Measurements from ENCODE around the gene OXT.
A peak's percentile ranks its signal among the peaks of the same experiment; 100 is the strongest.
"Not testable (repeated sequence)": the region's sequence is repeated elsewhere in the genome, so short reads cannot be mapped to it uniquely, and the experiment has no call there.

OXT gene
- total RNA-seq: 0.56 reads per million

- DNase-seq: peak; percentile 65
Observed at GRCh38 chr20:3071610-3072529, at the start of gene OXT. OXT (plus strand) TSS chr20:3071620; CDS start chr20:3071656, 36 bp downstream.

- DNase-seq: no peak
Observed at GRCh38 chr20:3021777-3022176, 49.6 kb upstream of the OXT start.

GRCh38 chr20:3022559-3023490 is 48.6 kb upstream of the OXT start:
- DNase-seq: not testable (repeated sequence)

- DNase-seq: no peak
Observed at GRCh38 chr20:3027987-3028386, 43.4 kb upstream of the OXT start.

- DNase-seq: no peak
Observed at GRCh38 chr20:3031524-3032147, 39.8 kb upstream of the OXT start.

GRCh38 chr20:3032624-3033023 is 38.8 kb upstream of the OXT start:
- DNase-seq: no peak

- no peak for DNase-seq
Observed at GRCh38 chr20:3037654-3038053, 33.8 kb upstream of the OXT start.

- no peak for DNase-seq
Observed at GRCh38 chr20:3038454-3038853, 33.0 kb upstream of the OXT start.

- no peak for DNase-seq
Observed at GRCh38 chr20:3039426-3039825, 32.0 kb upstream of the OXT start.

GRCh38 chr20:3040086-3040485 is 31.3 kb upstream of the OXT start:
- no peak for DNase-seq

- DNase-seq: no peak
Observed at GRCh38 chr20:3041854-3042409, 29.5 kb upstream of the OXT start.

- no peak for DNase-seq
Observed at GRCh38 chr20:3042625-3043024, 28.8 kb upstream of the OXT start.

- no peak for DNase-seq
Observed at GRCh38 chr20:3043322-3043721, 28.1 kb upstream of the OXT start, which contains the start of gene GNRH2. GNRH2 (plus strand) TSS chr20:3043622; CDS start chr20:3044415, 793 bp downstream.

GRCh38 chr20:3044336-3044965 is 27.0 kb upstream of the OXT start:
- DNase-seq: no peak

GRCh38 chr20:3045042-3045815 is 26.2 kb upstream of the OXT start:
- no peak for DNase-seq

GRCh38 chr20:3045816-3046676 is 25.4 kb upstream of the OXT start, which contains the start of gene MRPS26:
MRPS26 (plus strand) TSS chr20:3046052; CDS start chr20:3046069, 17 bp downstream.
- DNase-seq: peak; percentile 65

GRCh38 chr20:3046677-3047462 is 24.6 kb upstream of the OXT start:
- no peak for DNase-seq

- no peak for DNase-seq
Observed at GRCh38 chr20:3047486-3048419, 23.7 kb upstream of the OXT start.
